ENCODE data around the gene CKS2. TPM values are rescaled to one million over a fixed set of nuclear protein-coding genes. Genes with fewer than 3 reads are reported as not detected.

Gene CKS2
- polyA plus RNA-seq, 1 donor from 2014 or later = 48.5 TPM

- H3F3A ChIP-seq (ENCODE audit: insufficient read depth, low read length, poor library complexity, severe bottlenecking) = no peaks in the 10 kb centered on the region
- no peak overlapping the region for H3K9ac ChIP-seq (ENCODE audit: low read length)
- H2AFZ ChIP-seq (ENCODE audit: low read depth, low read length) = no peak overlapping the region
- H3K9me2 ChIP-seq (ENCODE audit: insufficient read depth, low read length) = no peaks in the 10 kb centered on the region
- no peak overlapping the region for H3K4me2 ChIP-seq (ENCODE audit: low read length)
- no peak overlapping the region for H3K27ac ChIP-seq (ENCODE audit: low read length)
- TF ChIP-seq POLR2AphosphoS5 (IDR thresholded peaks at IDR 0.05) = no peak
- no peak for TF ChIP-seq CTCF (IDR thresholded peaks at IDR 0.05; ENCODE audit: poor library complexity, severe bottlenecking)
- TF ChIP-seq RAD21 (conservative IDR thresholded peaks at IDR 0.05) = no peak
- TF ChIP-seq SMC3 (conservative IDR thresholded peaks at IDR 0.05; ENCODE audit: poor library complexity) = no peak
- no peak for TF ChIP-seq TAF1 (IDR thresholded peaks at IDR 0.05; ENCODE audit: low read depth)
- TF ChIP-seq EZH2 (IDR thresholded peaks at IDR 0.05; ENCODE audit: borderline replicate concordance, insufficient read depth, low read length, poor library complexity, severe bottlenecking) = no peak
- TF ChIP-seq, protein P1, sequence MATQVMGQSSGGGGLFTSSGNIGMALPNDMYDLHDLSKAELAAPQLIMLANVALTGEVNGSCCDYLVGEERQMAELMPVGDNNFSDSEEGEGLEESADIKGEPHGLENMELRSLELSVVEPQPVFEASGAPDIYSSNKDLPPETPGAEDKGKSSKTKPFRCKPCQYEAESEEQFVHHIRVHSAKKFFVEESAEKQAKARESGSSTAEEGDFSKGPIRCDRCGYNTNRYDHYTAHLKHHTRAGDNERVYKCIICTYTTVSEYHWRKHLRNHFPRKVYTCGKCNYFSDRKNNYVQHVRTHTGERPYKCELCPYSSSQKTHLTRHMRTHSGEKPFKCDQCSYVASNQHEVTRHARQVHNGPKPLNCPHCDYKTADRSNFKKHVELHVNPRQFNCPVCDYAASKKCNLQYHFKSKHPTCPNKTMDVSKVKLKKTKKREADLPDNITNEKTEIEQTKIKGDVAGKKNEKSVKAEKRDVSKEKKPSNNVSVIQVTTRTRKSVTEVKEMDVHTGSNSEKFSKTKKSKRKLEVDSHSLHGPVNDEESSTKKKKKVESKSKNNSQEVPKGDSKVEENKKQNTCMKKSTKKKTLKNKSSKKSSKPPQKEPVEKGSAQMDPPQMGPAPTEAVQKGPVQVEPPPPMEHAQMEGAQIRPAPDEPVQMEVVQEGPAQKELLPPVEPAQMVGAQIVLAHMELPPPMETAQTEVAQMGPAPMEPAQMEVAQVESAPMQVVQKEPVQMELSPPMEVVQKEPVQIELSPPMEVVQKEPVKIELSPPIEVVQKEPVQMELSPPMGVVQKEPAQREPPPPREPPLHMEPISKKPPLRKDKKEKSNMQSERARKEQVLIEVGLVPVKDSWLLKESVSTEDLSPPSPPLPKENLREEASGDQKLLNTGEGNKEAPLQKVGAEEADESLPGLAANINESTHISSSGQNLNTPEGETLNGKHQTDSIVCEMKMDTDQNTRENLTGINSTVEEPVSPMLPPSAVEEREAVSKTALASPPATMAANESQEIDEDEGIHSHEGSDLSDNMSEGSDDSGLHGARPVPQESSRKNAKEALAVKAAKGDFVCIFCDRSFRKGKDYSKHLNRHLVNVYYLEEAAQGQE (IDR thresholded peaks at IDR 0.05; ENCODE audit: borderline replicate concordance) = no peak
- TF ChIP-seq MXI1 (conservative IDR thresholded peaks at IDR 0.05; ENCODE audit: poor library complexity, severe bottlenecking) = no peak
- TF ChIP-seq EP300 (conservative IDR thresholded peaks at IDR 0.05; ENCODE audit: poor library complexity, severe bottlenecking) = no peak
- no peaks in the 10 kb centered on the region for H3K9me3 ChIP-seq (ENCODE audit: low read length)
- H4K20me1 ChIP-seq (ENCODE audit: insufficient read depth) = no peaks in the 10 kb centered on the region
- no peaks in the 10 kb centered on the region for H3K27me3 ChIP-seq (ENCODE audit: insufficient read depth, low read depth, low read length)
- no peaks in the 10 kb centered on the region for H3K36me3 ChIP-seq (ENCODE audit: insufficient read depth, low read length)
- H3K4me3 ChIP-seq (ENCODE audit: low read length) = no peak overlapping the region
- H3K79me2 ChIP-seq (replicated peaks; ENCODE audit: insufficient read depth, low read length) = peaks cover 55% of the 10 kb centered on the region
These were observed 14.7 kb downstream of the CKS2 start for GRCh38 chr9:89325733-89326132.

- no peak for TF ChIP-seq RAD21 (conservative IDR thresholded peaks at IDR 0.05)
- TF ChIP-seq, protein P1 (IDR thresholded peaks at IDR 0.05; ENCODE audit: borderline replicate concordance) = no peak
- TF ChIP-seq TAF1 (IDR thresholded peaks at IDR 0.05; ENCODE audit: low read depth) = no peak
- TF ChIP-seq SMC3 (conservative IDR thresholded peaks at IDR 0.05; ENCODE audit: poor library complexity) = no peak
- no peak for TF ChIP-seq CTCF (IDR thresholded peaks at IDR 0.05; ENCODE audit: poor library complexity, severe bottlenecking)
- TF ChIP-seq EZH2 (IDR thresholded peaks at IDR 0.05; ENCODE audit: borderline replicate concordance, insufficient read depth, low read length, poor library complexity, severe bottlenecking) = no peak
- no peak for TF ChIP-seq POLR2AphosphoS5 (IDR thresholded peaks at IDR 0.05)
- no peak for TF ChIP-seq EP300 (conservative IDR thresholded peaks at IDR 0.05; ENCODE audit: poor library complexity, severe bottlenecking)
- no peak for TF ChIP-seq MXI1 (conservative IDR thresholded peaks at IDR 0.05; ENCODE audit: poor library complexity, severe bottlenecking)
- Histone ChIP-seq H3K9me2 (ENCODE audit: insufficient read depth, low read length) (no peaks in the 10 kb centered on the region), H3K4me2 (ENCODE audit: low read length) (no peak overlapping the region), H2AFZ (ENCODE audit: low read depth, low read length) (no peak overlapping the region), H3K27me3 (ENCODE audit: insufficient read depth, low read depth, low read length) (no peaks in the 10 kb centered on the region), H3K79me2 (replicated peaks; ENCODE audit: insufficient read depth, low read length) (peaks cover 32% of the 10 kb centered on the region), H3F3A (ENCODE audit: insufficient read depth, low read length, poor library complexity, severe bottlenecking) (no peaks in the 10 kb centered on the region), H3K9ac (ENCODE audit: low read length) (no peak overlapping the region), H3K9me3 (ENCODE audit: low read length) (no peaks in the 10 kb centered on the region), H3K36me3 (ENCODE audit: insufficient read depth, low read length) (no peaks in the 10 kb centered on the region), H4K20me1 (ENCODE audit: insufficient read depth) (no peaks in the 10 kb centered on the region), H3K27ac (ENCODE audit: low read length) (no peak overlapping the region), H3K4me3 (ENCODE audit: low read length) (no peak overlapping the region)
These were observed 17.1 kb downstream of the CKS2 start for GRCh38 chr9:89328064-89328463.
